ENCODE data around the gene GNB1. TPM values are rescaled to one million over a fixed set of nuclear protein-coding genes. Genes with fewer than 3 reads are reported as not detected.
"Not testable (repeated sequence)": the region's sequence is repeated elsewhere in the genome, so short reads cannot be mapped to it uniquely, and the experiment has no call there.

The GNB1 gene
- total RNA-seq, 4 donors from 2014 or later: 112 to 266 (median 236) TPM

GRCh38 chr1:1937549-1938275 lies 46.8 kb upstream of the GNB1 start:
- no peaks in the 10 kb centered on the region for H3K27me3 ChIP-seq
- TF ChIP-seq CTCF (IDR thresholded peaks at IDR 0.05): no peak
- TF ChIP-seq POLR2A (IDR thresholded peaks at IDR 0.05): no peak
- DNase-seq: no peak

GRCh38 chr1:1937061-1937460 lies 46.2 kb upstream of the GNB1 start:
- no peaks in the 10 kb centered on the region for H3K4me1 ChIP-seq
- no peaks in the 10 kb centered on the region for H3K36me3 ChIP-seq
- TF ChIP-seq POLR2A (IDR thresholded peaks at IDR 0.05): no peak
- TF ChIP-seq CTCF (IDR thresholded peaks at IDR 0.05): no peak
- no peaks in the 10 kb centered on the region for H3K27me3 ChIP-seq
- no peak overlapping the region for H3K27ac ChIP-seq
- no peaks in the 10 kb centered on the region for H3K9me3 ChIP-seq
- no peak for DNase-seq
- no peak overlapping the region for H3K4me3 ChIP-seq

More at GRCh38 chr1:1937549-1938275, 46.8 kb upstream of the GNB1 start:
- H3K36me3 ChIP-seq: no peaks in the 10 kb centered on the region
- H3K4me3 ChIP-seq: no peak overlapping the region
- H3K9me3 ChIP-seq: no peaks in the 10 kb centered on the region
- no peak overlapping the region for H3K27ac ChIP-seq
- peaks cover 0 to 6% (median 0%) of the 10 kb centered on the region in 4 donors for H3K4me1 ChIP-seq

GRCh38 chr1:1934848-1935247 lies 44.0 kb upstream of the GNB1 start:
- H3K27ac ChIP-seq, H3K4me3 ChIP-seq, H3K9me3 ChIP-seq, H3K27me3 ChIP-seq, H3K36me3 ChIP-seq, H3K4me1 ChIP-seq, DNase-seq: not testable (repeated sequence)

GRCh38 chr1:1929639-1930545 lies 39.0 kb upstream of the GNB1 start:
- Histone ChIP-seq H3K36me3 (no peaks in the 10 kb centered on the region), H3K4me1 (no peaks in the 10 kb centered on the region), H3K27ac (no peak overlapping the region), H3K9me3 (no peaks in the 10 kb centered on the region), H3K27me3 (no peaks in the 10 kb centered on the region), H3K4me3 (no peak overlapping the region)
- no peak for TF ChIP-seq POLR2A (IDR thresholded peaks at IDR 0.05)
- no peak for TF ChIP-seq CTCF (IDR thresholded peaks at IDR 0.05)
- peak in 1 of 3 donors; percentile 43 for DNase-seq

GRCh38 chr1:1929102-1929638 lies 38.3 kb upstream of the GNB1 start:
- no peaks in the 10 kb centered on the region for H3K36me3 ChIP-seq
- TF ChIP-seq POLR2A (IDR thresholded peaks at IDR 0.05): no peak
- TF ChIP-seq CTCF (IDR thresholded peaks at IDR 0.05): no peak
- no peak overlapping the region for H3K27ac ChIP-seq
- H3K4me1 ChIP-seq: no peaks in the 10 kb centered on the region
- no peak for DNase-seq
- no peak overlapping the region for H3K4me3 ChIP-seq
- H3K27me3 ChIP-seq: no peaks in the 10 kb centered on the region
- H3K9me3 ChIP-seq: no peaks in the 10 kb centered on the region
